ENCODE data around the gene SMIM7. TPM values are rescaled to one million over a fixed set of nuclear protein-coding genes. Genes with fewer than 3 reads are reported as not detected.
"Not testable (repeated sequence)": the region's sequence is repeated elsewhere in the genome, so short reads cannot be mapped to it uniquely, and the experiment has no call there.

Gene SMIM7
- total and polyA plus RNA-seq, 7 donors, result 16.1 to 76.9 (median 50.0) TPM

GRCh38 chr19:16670291-16670690, 10.3 kb upstream of the SMIM7 start:
- peaks cover 27% of the 10 kb centered on the region for H3K4me1 ChIP-seq
- intact Hi-C loops (cut with DNase I), result no loop called here
- no peaks in the 10 kb centered on the region for H3K9me3 ChIP-seq
- peaks cover 0 to 9% of the 10 kb centered on the region in 2 donors for H3K36me3 ChIP-seq (ENCODE audit: insufficient read depth in 1 of 2, low read depth in 1 of 2)
- no peaks in the 10 kb centered on the region for H3K27me3 ChIP-seq (ENCODE audit: insufficient read depth in 3 of 3, low read length in 2 of 3)
- ATAC-seq (no peak), DNase-seq (no peak)
- H3K4me3 ChIP-seq, result no peak overlapping the region
- WGBS, 3 donors, result 62 to 81% (median 65%) methylated on average over 13 of the region's 13 CpGs
- H3K27ac ChIP-seq, result peak overlapping the region; percentile 83
- TF ChIP-seq CTCF (IDR thresholded peaks at IDR 0.05), result no peak

- H3K27me3 ChIP-seq (ENCODE audit: insufficient read depth in 3 of 3, low read length in 2 of 3); ATAC-seq; DNase-seq; intact Hi-C loops (cut with DNase I); H3K36me3 ChIP-seq (ENCODE audit: insufficient read depth in 1 of 2, low read depth in 1 of 2); H3K9me3 ChIP-seq; H3K4me3 ChIP-seq: not testable (repeated sequence)
- 40 to 65% (median 51%) methylated on average over 4 of the region's 4 CpGs for WGBS, 3 donors
- H3K4me1 ChIP-seq, result peaks cover 36% of the 10 kb centered on the region
- H3K27ac ChIP-seq, result peak overlapping the region; percentile 83
Observed at GRCh38 chr19:16668702-16669101, 8.8 kb upstream of the SMIM7 start.

- peaks cover 0 to 9% of the 10 kb centered on the region in 2 donors for H3K36me3 ChIP-seq (ENCODE audit: insufficient read depth in 1 of 2, low read depth in 1 of 2)
- DNase-seq (peak; percentile 33 to 79), ATAC-seq (peak in 3 of 4 donors; percentile 20 to 47 (median 43))
- 31 to 68% (median 39%) methylated on average over 5 of the region's 5 CpGs for WGBS, 3 donors
- peaks cover 33% of the 10 kb centered on the region for H3K4me1 ChIP-seq
- no peak overlapping the region for H3K4me3 ChIP-seq
- peak overlapping the region; percentile 83 for H3K27ac ChIP-seq
- H3K27me3 ChIP-seq (ENCODE audit: insufficient read depth in 3 of 3, low read length in 2 of 3), result no peaks in the 10 kb centered on the region
- H3K9me3 ChIP-seq, result no peaks in the 10 kb centered on the region
- intact Hi-C loops (cut with DNase I), result no loop called here
- no peak for TF ChIP-seq CTCF (IDR thresholded peaks at IDR 0.05)
Observed at GRCh38 chr19:16668176-16668575, 8.2 kb upstream of the SMIM7 start.

DNA sequence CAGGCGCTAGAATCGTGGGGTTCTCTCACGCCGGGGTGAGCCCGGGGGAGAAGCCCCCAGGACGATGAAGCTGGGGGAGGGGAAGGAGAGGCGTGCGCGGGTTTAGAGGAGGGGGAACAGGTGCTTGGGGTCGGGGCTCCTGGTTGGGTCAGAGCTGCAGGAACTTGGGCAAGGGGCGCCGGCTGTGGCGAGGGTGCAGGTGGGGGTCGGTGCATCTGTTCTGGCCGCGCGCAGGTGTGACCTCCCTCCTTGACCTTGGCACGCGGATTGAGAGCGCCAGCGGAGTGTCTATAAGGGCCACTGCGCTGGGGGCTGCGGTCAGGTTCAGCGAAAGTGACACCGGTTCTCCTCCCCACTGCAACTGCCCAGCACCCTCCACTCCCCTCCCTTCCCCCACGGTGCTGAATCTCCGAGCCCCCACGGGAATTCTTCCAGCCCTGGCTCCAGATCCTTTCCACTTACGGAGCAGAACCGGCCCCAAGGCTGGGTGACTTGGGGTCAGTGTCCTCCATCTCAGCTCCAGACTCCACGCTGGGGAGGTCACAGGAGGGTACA, 1.6 kb upstream of the SMIM7 start:
- no peaks in the 10 kb centered on the region for H3K27me3 ChIP-seq (ENCODE audit: insufficient read depth in 3 of 3, low read length in 2 of 3)
- no peak for TF ChIP-seq CTCF (IDR thresholded peaks at IDR 0.05)
- intact Hi-C loops (cut with DNase I), result no loop called here
- H3K4me3 ChIP-seq, result peak overlapping the region; percentile 74
- peak overlapping the region; percentile 97 for H3K27ac ChIP-seq
- H3K9me3 ChIP-seq, result no peaks in the 10 kb centered on the region
- peaks cover 48% of the 10 kb centered on the region for H3K4me1 ChIP-seq
- ATAC-seq (peak; percentile 24 to 53 (median 36)), DNase-seq (peak; percentile 62 to 88)
- H3K36me3 ChIP-seq (ENCODE audit: insufficient read depth in 1 of 2, low read depth in 1 of 2), result peaks cover 0 to 32% of the 10 kb centered on the region in 2 donors
- WGBS, 3 donors, result 1% methylated on average over 24 to 31 of the region's 31 CpGs

DNA sequence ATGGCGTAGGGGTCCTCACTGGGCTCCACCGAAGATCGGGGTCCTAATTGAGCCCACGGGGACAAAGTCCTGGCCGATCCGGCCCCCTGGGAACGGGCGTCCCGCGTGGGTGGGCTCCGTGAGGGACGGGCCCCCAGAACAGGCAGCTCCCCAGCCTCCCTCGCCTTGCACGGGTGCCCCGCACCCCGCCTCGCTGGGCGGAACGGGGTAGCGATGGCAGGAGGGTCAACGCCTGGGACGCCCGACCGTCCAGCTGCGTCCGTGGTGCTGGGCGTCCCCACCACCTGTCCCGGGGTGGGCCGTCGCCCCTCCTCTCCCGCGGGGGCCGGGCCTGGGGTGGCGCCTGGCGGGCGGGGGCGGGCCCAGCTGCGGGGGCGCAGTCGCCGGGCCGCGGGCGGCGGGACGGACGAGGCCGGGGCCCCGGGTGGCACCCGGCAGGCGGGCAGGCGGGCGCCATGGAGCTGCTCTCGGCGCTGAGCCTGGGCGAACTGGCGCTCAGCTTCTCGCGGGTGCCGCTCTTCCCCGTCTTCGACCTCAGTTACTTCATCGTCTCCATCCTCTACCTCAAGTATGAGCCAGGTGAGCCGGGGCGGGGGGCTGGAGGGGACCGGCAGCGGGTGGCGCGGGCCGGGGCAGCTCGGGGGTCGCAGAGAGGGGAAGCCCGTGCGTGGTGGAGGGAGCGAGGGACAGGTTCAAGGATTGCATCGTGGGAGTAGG, 977 bp upstream of the SMIM7 start, which contains the start of gene TMEM38A:
TSS of gene TMEM38A (plus strand) at position 377 of the 717 bp plus-strand sequence. CDS start at position 456, 79 bp downstream.
- intact Hi-C loops (cut with DNase I), result no loop called here

More for the DNA sequence above, 977 bp upstream of the SMIM7 start, which contains the start of gene TMEM38A:
- Histone ChIP-seq H3K9me3 (no peaks in the 10 kb centered on the region), H3K4me3 (peak within 1 kb of the TSS; percentile 74), H3K27ac (peak within 1 kb of the TSS; percentile 97), H3K27me3 (ENCODE audit: insufficient read depth in 3 of 3, low read length in 2 of 3) (no peaks in the 10 kb centered on the region), H3K4me1 (peaks cover 45% of the 10 kb centered on the region), H3K36me3 (ENCODE audit: insufficient read depth in 1 of 2, low read depth in 1 of 2) (peaks cover 0 to 33% of the 10 kb centered on the region in 2 donors)
- ATAC-seq, result peak; percentile 64 to 68 (median 66)
- peak; percentile 74 to 86 for DNase-seq
- 0 to 1% (median 1%) methylated on average over 59 to 76 of the region's 76 CpGs for WGBS, 3 donors
- TF ChIP-seq CTCF (IDR thresholded peaks at IDR 0.05), result no peak

All from psoas muscle (tissue), 8 donors.